HCT116 (cell line): ENCODE measurements around the gene PRMT1. TPM values are rescaled to one million over a fixed set of nuclear protein-coding genes. Genes with fewer than 3 reads are reported as not detected.
A peak's percentile ranks its signal among the peaks of the same experiment; 100 is the strongest.

Experiments used
- ATAC-seq: fragments of 200-7000 bp; cut with Tn5 transposase; 2 replicates; pipeline ENCODE4 v1.9.1; 2020; ENCODE audit warnings: mild to moderate bottlenecking, moderate library complexity
- BruUV-seq: library from RNA; stranded (reverse); fragments of 400-500 nt; replicated peaks from 2 replicates; lab custom pipeline; 2021; lab: Mats Ljungman, UMichigan
- CTCF ChIA-PET: fragments of 300-600 bp; sonication (Branson Sonifier 250); formaldehyde crosslinking; loops from one replicate; lab custom pipeline; 2021; ENCODE audit warnings: antibody characterized with exemption; lab: Charles Lee
- POLR2A ChIA-PET: fragments of 300-600, 350-600 bp; sonication (Branson Sonifier 250); formaldehyde crosslinking; loops from one replicate; lab custom pipeline; 2021; ENCODE audit warnings: antibody characterized with exemption; lab: Charles Lee
- RAD21 ChIA-PET, 2 experiments: fragments of 300-600 bp; sonication (Branson Sonifier 250); formaldehyde crosslinking; loops; one replicate each; lab custom pipeline; 2023; ENCODE audit warnings: low total read pairs in 2 of 2; ENCODE audit not compliant: uncharacterized antibody in 2 of 2, unreplicated experiment in 2 of 2, low non-redundant PET in 1 of 2; lab: Charles Lee
- DNase-seq: peaks from one replicate; pipeline ENCODE4 v3.0.0-alpha.2; 2010; ENCODE audit warnings: low read depth, low spot score
- H2AFZ ChIP-seq: fragments of 200-600 bp; shearing (Covaris generic), sonication (generic); 2 replicates; pipeline ENCODE4 v1.6.1; 2017; ENCODE audit warnings: low read depth, mixed run types, mixed read lengths, antibody characterized with exemption, low read length; ENCODE audit not compliant: poor library complexity, severe bottlenecking
- H3K27ac ChIP-seq: 2 replicates; pipeline ENCODE4 v1.5.1; 2012; ENCODE audit warnings: low read depth, low read length
- H3K27me3 ChIP-seq: fragments of 200-600 bp; sonication (generic); 2 replicates; pipeline ENCODE4 v1.6.1; 2016; ENCODE audit warnings: mixed run types, low read length, mixed read lengths; ENCODE audit not compliant: insufficient read depth
- H3K36me3 ChIP-seq, 2 experiments: fragments of 200-500 bp in 1 of 2; fragments of 200-600 bp in 1 of 2; sonication (Bioruptor generic) in 1 of 2; sonication (generic) in 1 of 2; 2 replicates each; pipeline versions ENCODE4 v1.5.1 to v1.6.1; 2014 to 2016; ENCODE audit warnings: low read length in 2 of 2, inconsistent platforms in 1 of 2, mixed read lengths in 1 of 2, mixed run types in 1 of 2; ENCODE audit not compliant: insufficient read depth in 2 of 2, control insufficient read depth in 1 of 2
- H3K4me1 ChIP-seq, 2 experiments: fragments of 200-600 bp in 1 of 2; sonication (generic) in 1 of 2; 2 replicates each; pipeline versions ENCODE4 v1.5.1 to v1.6.1; 2012 to 2017; ENCODE audit warnings: low read length in 2 of 2, inconsistent platforms in 1 of 2, mild to moderate bottlenecking in 1 of 2, mixed read lengths in 1 of 2, mixed run types in 1 of 2, moderate library complexity in 1 of 2; ENCODE audit not compliant: insufficient read depth in 2 of 2, control insufficient read depth in 1 of 2
- H3K4me2 ChIP-seq: fragments of 200-600 bp; sonication (generic); 2 replicates; pipeline ENCODE4 v1.6.1; 2017; ENCODE audit warnings: mixed run types, low read length, mixed read lengths
- H3K4me3 ChIP-seq, 2 experiments: fragments of 200-600 bp in 1 of 2; sonication (generic) in 1 of 2; replicated peaks in 1 of 2; 2 replicates each; pipeline ENCODE4 v1.5.1; 2011 to 2016; ENCODE audit warnings: low read length in 2 of 2, control low read depth in 1 of 2, low read depth in 1 of 2, mild to moderate bottlenecking in 1 of 2, mixed read lengths in 1 of 2, mixed run types in 1 of 2
- H3K79me2 ChIP-seq: fragments of 200-600 bp; sonication (generic); 2 replicates; pipeline ENCODE4 v1.6.1; 2017; ENCODE audit warnings: mild to moderate bottlenecking, mixed run types, low read length, moderate library complexity, mixed read lengths; ENCODE audit not compliant: insufficient read depth
- H3K9ac ChIP-seq: fragments of 200-600 bp; sonication (generic); 2 replicates; pipeline ENCODE4 v1.6.1; 2016; ENCODE audit warnings: low read length, mixed read lengths
- H3K9me2 ChIP-seq: fragments of 200-600 bp; sonication (generic), shearing (Covaris generic); 2 replicates; pipeline ENCODE4 v1.6.1; 2017; ENCODE audit warnings: mixed run types, mild to moderate bottlenecking, moderate library complexity; ENCODE audit not compliant: insufficient read depth
- H3K9me3 ChIP-seq, 2 experiments: fragments of 200-500 bp in 1 of 2; fragments of 200-600 bp in 1 of 2; sonication (Bioruptor generic) in 1 of 2; sonication (generic) in 1 of 2; 2 replicates each; pipeline ENCODE4 v1.6.1; 2014 to 2017; ENCODE audit warnings: low read length in 2 of 2, mixed read lengths in 2 of 2, inconsistent platforms in 1 of 2, low read depth in 1 of 2, mild to moderate bottlenecking in 1 of 2, mixed run types in 1 of 2, moderate library complexity in 1 of 2; ENCODE audit not compliant: control insufficient read depth in 1 of 2, insufficient read depth in 1 of 2
- H4K20me1 ChIP-seq: fragments of 200-600 bp; sonication (generic), shearing (Covaris generic); 2 replicates; pipeline ENCODE4 v1.6.1; 2017; ENCODE audit warnings: mixed run types, mild to moderate bottlenecking, moderate library complexity; ENCODE audit not compliant: insufficient read depth
- ELF1 ChIP-seq: IDR thresholded peaks from 2 replicates; pipeline ENCODE4 v1.6.1; 2012; ENCODE audit warnings: low read depth, borderline replicate concordance
- FOSL1 ChIP-seq: IDR thresholded peaks from 2 replicates; pipeline ENCODE4 v1.6.1; 2012; ENCODE audit warnings: low read depth
- RAD21 ChIP-seq: IDR thresholded peaks from 2 replicates; pipeline ENCODE4 v1.6.1; 2012; ENCODE audit warnings: low read depth, mild to moderate bottlenecking
- SIN3A ChIP-seq: IDR thresholded peaks from 2 replicates; pipeline ENCODE4 v1.6.1; 2012; ENCODE audit warnings: low read depth
- YY1 ChIP-seq: IDR thresholded peaks from 2 replicates; pipeline ENCODE4 v1.6.1; 2011; ENCODE audit warnings: low read length, low read depth, moderate library complexity, mild to moderate bottlenecking; ENCODE audit not compliant: insufficient replicate concordance; ENCODE audit errors: extremely low read depth
- ZBTB33 ChIP-seq: IDR thresholded peaks from 2 replicates; pipeline ENCODE4 v1.6.1; 2011; ENCODE audit warnings: mild to moderate bottlenecking, low read length, moderate library complexity; ENCODE audit not compliant: insufficient replicate concordance; ENCODE audit errors: extremely low read depth
- intact Hi-C: fragments of 100-400 bp; cut with micrococcal nuclease; formaldehyde crosslinking; loops from 2 replicates; pipeline ENCODE4 v1.10.0; 2022
- total RNA-seq: library from RNA; stranded (reverse); gene quantifications from one replicate; pipeline ENCODE4 v1.2.1, GENCODE V29; 2021; ENCODE audit not compliant: unreplicated experiment

PRMT1 gene
- total RNA-seq, 1 experiment from 2014 or later, result 428 TPM

GRCh38 chr19:49716154-49716553 lies 39.1 kb downstream of the PRMT1 start:
- H3K9ac ChIP-seq, result peak overlapping the region; percentile 75
- no peak for ATAC-seq
- intact Hi-C loops, result no loop called here
- TF ChIP-seq YY1 (no peak), RAD21 (no peak), ELF1 (no peak), SIN3A (no peak), FOSL1 (no peak)
- TF ChIP-seq, all 23 proteins: peak for 0
- H4K20me1 ChIP-seq, result no peaks in the 10 kb centered on the region
- BruUV-seq, result no TSS peak
- ChIA-PET CTCF (no interaction called here), RAD21 (no interaction called here), POLR2A (no interaction called here)
- H3K9me2 ChIP-seq, result no peaks in the 10 kb centered on the region
- H3K79me2 ChIP-seq, result no peaks in the 10 kb centered on the region
- H3K9me3 ChIP-seq, result no peaks in the 10 kb centered on the region
- H3K4me3 ChIP-seq, result peak overlapping the region in 1 of 2 experiments; percentile 87; a peak in 2 of 4 replicates
- H3K36me3 ChIP-seq, result no peaks in the 10 kb centered on the region
- H2AFZ ChIP-seq, result peak overlapping the region; percentile 70
- peaks cover 10 to 45% of the 10 kb centered on the region in 2 experiments for H3K4me1 ChIP-seq
- peak overlapping the region; percentile 88 for H3K4me2 ChIP-seq
- H3K27me3 ChIP-seq, result no peaks in the 10 kb centered on the region
- peak overlapping the region; percentile 68; the same call in 1 of the 2 replicates for H3K27ac ChIP-seq
- DNase-seq, result no peak

GRCh38 chr19:49718511-49718910 lies 41.4 kb downstream of the PRMT1 start:
- no peaks in the 10 kb centered on the region for H4K20me1 ChIP-seq
- RAD21 ChIA-PET, result no interaction called here
- no peak for TF ChIP-seq ZBTB33

More at GRCh38 chr19:49718511-49718910, 41.4 kb downstream of the PRMT1 start:
- DNase-seq, result no peak
- Histone ChIP-seq H3K27ac (peak overlapping the region; percentile 68), H3K9ac (0 out of 2 replicates have a peak overlapping the region, but pooled peaks have one; percentile 75), H3K4me2 (peak overlapping the region; percentile 88), H3K4me3 (peak overlapping the region; percentile 62 to 87), H3K27me3 (no peaks in the 10 kb centered on the region), H3K36me3 (no peaks in the 10 kb centered on the region), H2AFZ (no peak overlapping the region), H3K9me2 (no peaks in the 10 kb centered on the region), H3K9me3 (no peaks in the 10 kb centered on the region), H3K79me2 (no peaks in the 10 kb centered on the region), H3K4me1 (peaks cover 3 to 24% of the 10 kb centered on the region in 2 experiments)
- intact Hi-C loops, result loop anchor here (1.0 kb wide), 1 partner anchor 48 kb away; no protein-coding TSS in a partner anchor
- no peak for ATAC-seq
- no TSS peak for BruUV-seq
- CTCF ChIA-PET, result no interaction called here
- POLR2A ChIA-PET, result interaction anchor here (0.9 to 1.6 kb wide), 4 partner anchors 18 to 158 kb away, joined by 3 to 5 read pairs (median 4); partner anchors contain the start of genes AKT1S1, AP2A1 and PRMT1
